Activated T-helper 17 cell treated with anti-CD3 and anti-CD28 coated beads, Interleukin-2, amount 50 U/mL, for 72 hours (primary cell): ENCODE measurements around the gene PYDC1. TPM values are rescaled to one million over a fixed set of nuclear protein-coding genes. Genes with fewer than 3 reads are reported as not detected.
"Not testable (repeated sequence)": the region's sequence is repeated elsewhere in the genome, so short reads cannot be mapped to it uniquely, and the experiment has no call there.

Experiments
- ATAC-seq: fragments of 150-1000 bp; cut with Tn5 transposase; replicated peaks from 2 replicates; pipeline ENCODE4 v1.10.0; 2021; ENCODE audit warnings: mild to moderate bottlenecking, moderate library complexity
- H3K27ac Mint-ChIP-seq: one replicate; pipeline ENCODE4 v1.8.0; 2022; ENCODE audit warnings: mixed read lengths
- H3K27me3 Mint-ChIP-seq: one replicate; pipeline ENCODE4 v1.8.0; 2022; ENCODE audit warnings: mixed read lengths
- H3K36me3 Mint-ChIP-seq: one replicate; pipeline ENCODE4 v1.8.0; 2022; ENCODE audit warnings: low read depth, mild to moderate bottlenecking, mixed read lengths
- H3K4me1 Mint-ChIP-seq: one replicate; pipeline ENCODE4 v1.8.0; 2022; ENCODE audit warnings: mixed read lengths
- H3K4me3 Mint-ChIP-seq: one replicate; pipeline ENCODE4 v1.8.0; 2022; ENCODE audit warnings: mild to moderate bottlenecking, mixed read lengths
- H3K9me3 Mint-ChIP-seq: one replicate; pipeline ENCODE4 v1.8.0; 2022; ENCODE audit warnings: mixed read lengths
- total RNA-seq, 2 donors: library from RNA; stranded (reverse); gene quantifications; one replicate each; pipeline ENCODE4 v1.2.3, GENCODE V29; 2022

PYDC1 gene
- total RNA-seq, 2 donors from 2014 or later: 0.61 TPM; not detected in 1

- H3K27ac Mint-ChIP-seq: peak overlapping the region; percentile 100
Observed at GRCh38 chr16:31183432-31184428, 33.2 kb downstream of the PYDC1 start.

GRCh38 chr16:31182391-31182790, 34.5 kb downstream of the PYDC1 start:
- H3K27ac Mint-ChIP-seq: peak overlapping the region; percentile 100
- peaks cover 83% of the 10 kb centered on the region for H3K36me3 Mint-ChIP-seq
- no peaks in the 10 kb centered on the region for H3K9me3 Mint-ChIP-seq
- H3K4me1 Mint-ChIP-seq: peaks cover 53% of the 10 kb centered on the region
- H3K27me3 Mint-ChIP-seq: no peaks in the 10 kb centered on the region
- H3K4me3 Mint-ChIP-seq: peak overlapping the region; percentile 99
- no peak for ATAC-seq

More at GRCh38 chr16:31183432-31184428, 33.2 kb downstream of the PYDC1 start:
- no peak for ATAC-seq
- Mint-ChIP-seq H3K27me3 (no peaks in the 10 kb centered on the region), H3K9me3 (no peaks in the 10 kb centered on the region), H3K4me3 (peak overlapping the region; percentile 99), H3K4me1 (peaks cover 58% of the 10 kb centered on the region), H3K36me3 (peaks cover 96% of the 10 kb centered on the region)

- Mint-ChIP-seq H3K9me3 (no peaks in the 10 kb centered on the region), H3K27me3 (no peaks in the 10 kb centered on the region), H3K36me3 (peaks cover 72% of the 10 kb centered on the region), H3K27ac (peak overlapping the region; percentile 100), H3K4me3 (peak overlapping the region; percentile 99), H3K4me1 (peaks cover 49% of the 10 kb centered on the region)
- peak; percentile 7 for ATAC-seq
Observed at GRCh38 chr16:31181102-31181830, 35.7 kb downstream of the PYDC1 start.

GRCh38 chr16:31179747-31180459, 37.0 kb downstream of the PYDC1 start, which contains the start of gene FUS:
Gene FUS (plus strand): TSS chr16:31180139. CDS start chr16:31180215, 76 bp downstream.
- peaks cover 36% of the 10 kb centered on the region for H3K4me1 Mint-ChIP-seq

GRCh38 chr16:31179219-31179746, 37.7 kb downstream of the PYDC1 start:
- H3K4me3 Mint-ChIP-seq: peak overlapping the region; percentile 99
- H3K27me3 Mint-ChIP-seq: no peaks in the 10 kb centered on the region
- peaks cover 31% of the 10 kb centered on the region for H3K4me1 Mint-ChIP-seq
- no peaks in the 10 kb centered on the region for H3K9me3 Mint-ChIP-seq
- no peak for ATAC-seq
- peaks cover 52% of the 10 kb centered on the region for H3K36me3 Mint-ChIP-seq
- peak overlapping the region; percentile 100 for H3K27ac Mint-ChIP-seq

More at GRCh38 chr16:31179747-31180459, 37.0 kb downstream of the PYDC1 start, which contains the start of gene FUS:
- Mint-ChIP-seq H3K27me3 (no peaks in the 10 kb centered on the region), H3K36me3 (peaks cover 58% of the 10 kb centered on the region), H3K9me3 (no peaks in the 10 kb centered on the region), H3K27ac (peak within 1 kb of the TSS; percentile 100), H3K4me3 (peak within 1 kb of the TSS; percentile 99)
- peak; percentile 69 for ATAC-seq

- H3K4me3 Mint-ChIP-seq: peak overlapping the region; percentile 99
- peaks cover 15% of the 10 kb centered on the region for H3K4me1 Mint-ChIP-seq
- peak; percentile 23 for ATAC-seq
- H3K27me3 Mint-ChIP-seq: no peaks in the 10 kb centered on the region
- H3K9me3 Mint-ChIP-seq: no peaks in the 10 kb centered on the region
- no peak overlapping the region for H3K27ac Mint-ChIP-seq
- H3K36me3 Mint-ChIP-seq: peaks cover 31% of the 10 kb centered on the region
Observed at GRCh38 chr16:31177136-31177535, 39.8 kb downstream of the PYDC1 start.

GRCh38 chr16:31170048-31170447, 46.9 kb downstream of the PYDC1 start:
- not testable (repeated sequence) for H3K4me1 Mint-ChIP-seq, H3K27me3 Mint-ChIP-seq, H3K9me3 Mint-ChIP-seq, ATAC-seq, H3K27ac Mint-ChIP-seq, H3K36me3 Mint-ChIP-seq, H3K4me3 Mint-ChIP-seq

GRCh38 chr16:31168848-31169247, 48.1 kb downstream of the PYDC1 start:
- Mint-ChIP-seq H3K4me3 (no peak overlapping the region), H3K4me1 (no peaks in the 10 kb centered on the region), H3K36me3 (no peaks in the 10 kb centered on the region), H3K9me3 (no peaks in the 10 kb centered on the region), H3K27me3 (no peaks in the 10 kb centered on the region), H3K27ac (no peak overlapping the region)
- ATAC-seq: no peak

GRCh38 chr16:31167315-31167714, 49.6 kb downstream of the PYDC1 start:
- Mint-ChIP-seq H3K9me3 (no peaks in the 10 kb centered on the region), H3K36me3 (no peaks in the 10 kb centered on the region), H3K27ac (no peak overlapping the region), H3K4me3 (no peak overlapping the region), H3K27me3 (no peaks in the 10 kb centered on the region), H3K4me1 (no peaks in the 10 kb centered on the region)
- no peak for ATAC-seq

Other genes with a start within 250 kb of the PYDC1 start
- 1 to 10 TPM; 8.8 TPM for gene HSD3B7, start 231.9 kb downstream of the PYDC1 start, total RNA-seq
- gene STX1B, start 206.5 kb downstream of the PYDC1 start, total RNA-seq: under 1 TPM; 0.17 to 0.95 TPM
- 10 to 100 TPM; 49.4 to 76.9 TPM for gene STX4, start 183.6 kb downstream of the PYDC1 start, total RNA-seq
- gene ZNF668, start 142.9 kb downstream of the PYDC1 start, total RNA-seq: 10 to 100 TPM; 15.1 to 19.4 TPM
- 10 to 100 TPM; 19.6 to 29.7 TPM for gene ZNF646, start 142.7 kb downstream of the PYDC1 start, total RNA-seq
- 10 to 100 TPM in 1 of 2 donors, 1 to 10 TPM in 1; 4.5 to 17.3 TPM for gene PRSS53, start 128.2 kb downstream of the PYDC1 start, total RNA-seq
- 100 to 1,000 TPM in 1 of 2 donors, 10 to 100 TPM in 1; 75.3 to 107 TPM for gene VKORC1, start 122.3 kb downstream of the PYDC1 start, total RNA-seq
- 10 to 100 TPM; 48.6 to 98.3 TPM for gene BCKDK, start 108.7 kb downstream of the PYDC1 start, total RNA-seq
- gene KAT8, start 99.5 kb downstream of the PYDC1 start, total RNA-seq: 10 to 100 TPM; 49.7 to 50.2 TPM
- gene PRSS8, start 81.4 kb downstream of the PYDC1 start, total RNA-seq: not detected
- gene PRSS36, start 67.1 kb downstream of the PYDC1 start, total RNA-seq: 1 to 10 TPM; 1.1 TPM
- 100 to 1,000 TPM; 425 to 686 TPM for gene FUS, start 37.0 kb downstream of the PYDC1 start, total RNA-seq
- 10 to 100 TPM in 1 of 2 donors, 1 to 10 TPM in 1; 9.6 to 25.6 TPM for gene PYCARD, start 14.4 kb downstream of the PYDC1 start, total RNA-seq
- under 1 TPM in 1 of 2 donors, not detected in 1; 0.08 TPM for gene TRIM72, start 3.0 kb downstream of the PYDC1 start, total RNA-seq
- gene ITGAM, start 42.8 kb upstream of the PYDC1 start, total RNA-seq: 1 to 10 TPM; 4.9 to 6.4 TPM
- 10 to 100 TPM; 25.5 to 50.4 TPM for gene ITGAX, start 138.0 kb upstream of the PYDC1 start, total RNA-seq
- gene ITGAD, start 176.2 kb upstream of the PYDC1 start, total RNA-seq: not detected
- gene COX6A2, start 211.2 kb upstream of the PYDC1 start, total RNA-seq: not detected
- under 1 TPM; 0.09 to 0.37 TPM for gene ZNF843, start 225.7 kb upstream of the PYDC1 start, total RNA-seq
- gene ARMC5, start 242.4 kb upstream of the PYDC1 start, total RNA-seq: 10 to 100 TPM; 11.9 to 17.9 TPM